Urinary bladder (tissue), 4 donors: ENCODE results near the gene KDM2B. TPM values are rescaled to one million over a fixed set of nuclear protein-coding genes. Genes with fewer than 3 reads are reported as not detected.
A peak's percentile ranks its signal among the peaks of the same experiment; 100 is the strongest.

ENCODE experiments used
- DNase-seq: peaks from one replicate; pipeline ENCODE4 v3.0.0-alpha.2; 2015; ENCODE audit errors: extremely low spot score
- H3K27ac ChIP-seq: one replicate; pipeline ENCODE4 v1.5.1; 2013; ENCODE audit warnings: low read depth, mild to moderate bottlenecking, moderate library complexity
- H3K36me3 ChIP-seq: one replicate; pipeline ENCODE4 v1.6.1; 2013; ENCODE audit warnings: mild to moderate bottlenecking, moderate library complexity; ENCODE audit not compliant: insufficient read depth
- H3K4me1 ChIP-seq: one replicate; pipeline ENCODE4 v1.6.1; 2013; ENCODE audit warnings: mild to moderate bottlenecking, moderate library complexity; ENCODE audit not compliant: insufficient read depth
- H3K4me3 ChIP-seq: one replicate; pipeline ENCODE4 v1.5.1; 2013; ENCODE audit warnings: low read depth, low read length
- WGBS: extraction: QIAGEN DNeasy Blood & Tissue Kit; methylation state at CpG from one replicate; pipeline ENCODE4 v1.1.7; 2013; 5-methylcytosine and 5-hydroxymethylcytosine counted together
- polyA plus RNA-seq: library from polyadenylated mRNA; stranded (reverse); fragments of 200-250 nt; gene quantifications from one replicate; pipeline ENCODE4 v1.2.3, GENCODE V29; 2013
- total RNA-seq: library from RNA; depleted of rRNA; stranded (reverse); fragments of >200 nt; gene quantifications from one replicate; pipeline ENCODE4 v1.2.3, GENCODE V29; 2014
- donor health status: healthy with polysubstance abuse.
- donor health status: healthy.

The KDM2B gene
- total and polyA plus RNA-seq, 2 donors: 18.7 to 23.3 TPM

DNA sequence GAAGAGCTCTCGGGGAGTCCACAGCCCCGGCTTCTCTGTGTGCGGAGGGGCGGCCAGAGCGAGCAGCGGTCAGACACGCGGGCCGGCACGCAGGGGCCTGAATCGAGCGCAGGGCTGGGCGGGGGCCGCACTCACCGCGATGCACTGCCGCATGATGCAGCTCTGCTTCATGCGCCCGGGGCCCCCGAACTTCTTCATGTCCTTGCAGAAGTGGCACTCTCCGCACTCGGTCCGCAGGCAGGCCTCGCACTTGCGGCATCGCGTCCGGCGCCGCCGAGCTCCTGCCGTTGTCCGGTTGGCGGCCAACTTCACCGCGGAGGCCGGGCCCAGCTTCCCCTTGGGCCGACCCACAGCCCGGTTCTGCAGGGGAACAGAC is 127.8 kb downstream of the KDM2B start:
- no peaks in the 10 kb centered on the region for H3K36me3 ChIP-seq
- no peaks in the 10 kb centered on the region for H3K4me1 ChIP-seq
- no peak for DNase-seq
- H3K27ac ChIP-seq: no peak overlapping the region
- WGBS: 92% methylated on average over 39 of the region's 39 CpGs
- H3K4me3 ChIP-seq: no peak overlapping the region

DNA sequence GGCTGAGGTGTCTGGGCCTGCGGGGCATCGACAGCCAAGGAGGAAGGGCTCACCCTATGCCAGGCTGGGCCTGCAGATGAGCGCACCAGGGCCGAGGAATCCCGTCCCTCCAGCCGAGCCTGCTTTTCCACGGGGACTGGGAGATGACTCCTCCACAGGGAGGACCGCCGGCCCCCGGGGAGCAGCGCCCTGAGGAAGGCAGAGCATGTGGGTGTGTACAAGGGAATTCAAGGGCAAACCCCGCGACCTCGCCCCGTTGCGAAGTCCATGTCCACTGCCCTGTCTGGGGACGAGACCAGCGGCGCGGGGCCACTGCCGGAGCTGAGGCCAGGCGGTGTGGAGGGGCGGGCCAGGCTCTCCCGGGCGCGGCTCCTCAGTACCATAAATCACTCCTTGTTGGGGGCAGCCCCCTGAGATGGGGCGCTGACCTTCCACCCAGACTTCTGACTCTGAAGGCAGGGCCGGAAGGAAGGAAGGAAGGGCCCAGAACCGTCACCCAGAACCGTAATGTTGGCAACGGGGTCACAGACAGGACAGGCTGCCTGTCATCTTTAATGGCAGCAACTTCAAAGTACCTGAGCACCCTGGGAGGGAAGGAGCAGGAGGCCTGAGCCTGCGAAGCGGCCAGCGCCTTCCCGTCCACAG is 128.4 kb downstream of the KDM2B start:
- no peaks in the 10 kb centered on the region for H3K36me3 ChIP-seq
- H3K27ac ChIP-seq: peak overlapping the region; percentile 60
- no peaks in the 10 kb centered on the region for H3K4me1 ChIP-seq
- WGBS: 66% methylated on average over 35 of the region's 35 CpGs
- no peak overlapping the region for H3K4me3 ChIP-seq
- no peak for DNase-seq

DNA sequence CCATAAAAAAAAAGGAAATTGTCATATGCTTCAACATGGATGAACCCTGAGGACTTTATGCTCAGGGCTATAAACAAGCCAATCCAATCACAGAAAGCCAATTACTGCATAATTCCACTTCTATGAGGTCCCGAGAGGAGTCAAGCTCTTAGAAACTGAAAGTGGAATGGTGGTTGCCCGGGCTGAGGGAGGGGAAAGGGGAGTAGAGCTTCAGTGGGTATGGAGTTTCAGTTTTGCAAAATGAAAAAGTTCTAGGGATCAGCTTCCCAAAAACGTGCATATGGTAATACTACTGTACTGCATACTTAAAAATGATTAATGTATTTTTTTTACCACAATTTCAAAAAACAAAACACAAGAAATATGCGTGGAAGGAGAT is 128.9 kb downstream of the KDM2B start:
- DNase-seq: no peak
- H3K36me3 ChIP-seq: no peaks in the 10 kb centered on the region
- H3K4me3 ChIP-seq: no peak overlapping the region
- 47% methylated on average over 4 of the region's 4 CpGs for WGBS
- H3K4me1 ChIP-seq: no peaks in the 10 kb centered on the region
- H3K27ac ChIP-seq: no peak overlapping the region

DNA sequence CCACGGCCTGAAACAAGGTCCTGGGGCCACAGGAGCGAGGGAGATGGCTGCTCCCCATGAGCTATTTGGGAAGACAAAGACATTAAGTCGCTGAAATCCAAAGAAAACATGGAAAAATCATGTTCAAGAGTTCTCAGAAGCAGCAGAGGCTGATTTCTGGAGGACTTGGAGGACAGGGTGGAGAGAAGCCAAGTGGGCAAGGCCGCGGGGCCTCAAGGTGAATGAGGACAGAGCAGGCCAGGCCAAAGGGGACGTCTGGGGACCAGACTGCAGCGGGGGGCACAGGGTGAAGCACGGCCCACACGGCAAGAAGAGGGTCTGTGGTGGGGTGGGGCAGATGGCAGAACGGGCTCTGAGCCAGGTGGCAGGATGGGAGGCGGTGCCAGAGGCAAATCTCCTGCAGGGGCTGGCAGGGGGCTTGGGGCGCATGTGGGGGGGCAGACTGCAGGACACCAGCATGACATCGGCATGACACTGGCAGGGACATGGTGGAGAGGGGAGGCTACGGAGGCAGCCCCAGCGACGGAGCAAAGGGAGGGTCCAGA is 132.0 kb downstream of the KDM2B start:
- H3K4me1 ChIP-seq: no peaks in the 10 kb centered on the region
- no peak overlapping the region for H3K27ac ChIP-seq
- no peak for DNase-seq
- 90% methylated on average over 16 of the region's 16 CpGs for WGBS
- H3K36me3 ChIP-seq: no peaks in the 10 kb centered on the region
- H3K4me3 ChIP-seq: no peak overlapping the region

DNA sequence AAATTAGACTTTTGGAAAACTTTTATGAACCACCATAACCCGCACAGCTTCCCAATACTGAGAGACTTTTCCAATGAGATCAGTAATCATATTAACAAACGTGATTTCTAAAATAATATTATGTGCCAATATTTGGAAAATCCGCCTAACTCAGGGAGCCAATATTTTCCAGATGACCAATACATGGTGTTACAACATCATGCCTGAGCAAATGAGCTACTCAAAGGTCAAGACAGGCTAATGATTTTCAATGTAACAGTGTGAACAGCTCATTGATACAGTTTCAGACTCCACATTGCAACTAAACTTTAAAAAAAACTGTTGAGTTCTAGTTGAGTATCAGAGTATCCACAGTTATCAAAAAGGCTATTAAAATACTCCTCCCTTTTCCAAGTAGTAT is 134.1 kb downstream of the KDM2B start:
- Histone ChIP-seq H3K36me3 (no peaks in the 10 kb centered on the region), H3K27ac (no peak overlapping the region), H3K4me1 (no peaks in the 10 kb centered on the region), H3K4me3 (no peak overlapping the region)
- no peak for DNase-seq
- 87% methylated on average over 3 of the region's 3 CpGs for WGBS

DNA sequence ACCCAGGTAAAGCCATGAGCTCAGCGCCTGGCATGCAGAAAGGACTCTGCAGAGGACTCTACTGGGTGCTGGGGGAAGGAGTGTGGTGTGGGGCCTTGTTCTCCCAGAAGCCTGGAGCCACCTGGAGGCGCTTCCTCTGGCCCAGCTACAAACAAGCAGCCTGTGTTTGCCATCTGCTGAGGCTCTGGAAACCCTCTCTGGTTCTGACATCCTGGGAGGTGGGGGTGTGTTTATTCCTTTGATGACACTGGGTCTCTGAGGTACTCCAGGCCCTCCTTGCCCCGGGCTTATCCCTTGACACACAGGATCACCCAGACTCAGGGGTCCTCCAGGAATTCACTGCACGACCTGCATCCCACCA is 136.0 kb downstream of the KDM2B start:
- Histone ChIP-seq H3K4me1 (no peaks in the 10 kb centered on the region), H3K4me3 (no peak overlapping the region), H3K36me3 (peaks cover under 1% of the 10 kb centered on the region), H3K27ac (no peak overlapping the region)
- WGBS: 85% methylated on average over 4 of the region's 4 CpGs
- no peak for DNase-seq

DNA sequence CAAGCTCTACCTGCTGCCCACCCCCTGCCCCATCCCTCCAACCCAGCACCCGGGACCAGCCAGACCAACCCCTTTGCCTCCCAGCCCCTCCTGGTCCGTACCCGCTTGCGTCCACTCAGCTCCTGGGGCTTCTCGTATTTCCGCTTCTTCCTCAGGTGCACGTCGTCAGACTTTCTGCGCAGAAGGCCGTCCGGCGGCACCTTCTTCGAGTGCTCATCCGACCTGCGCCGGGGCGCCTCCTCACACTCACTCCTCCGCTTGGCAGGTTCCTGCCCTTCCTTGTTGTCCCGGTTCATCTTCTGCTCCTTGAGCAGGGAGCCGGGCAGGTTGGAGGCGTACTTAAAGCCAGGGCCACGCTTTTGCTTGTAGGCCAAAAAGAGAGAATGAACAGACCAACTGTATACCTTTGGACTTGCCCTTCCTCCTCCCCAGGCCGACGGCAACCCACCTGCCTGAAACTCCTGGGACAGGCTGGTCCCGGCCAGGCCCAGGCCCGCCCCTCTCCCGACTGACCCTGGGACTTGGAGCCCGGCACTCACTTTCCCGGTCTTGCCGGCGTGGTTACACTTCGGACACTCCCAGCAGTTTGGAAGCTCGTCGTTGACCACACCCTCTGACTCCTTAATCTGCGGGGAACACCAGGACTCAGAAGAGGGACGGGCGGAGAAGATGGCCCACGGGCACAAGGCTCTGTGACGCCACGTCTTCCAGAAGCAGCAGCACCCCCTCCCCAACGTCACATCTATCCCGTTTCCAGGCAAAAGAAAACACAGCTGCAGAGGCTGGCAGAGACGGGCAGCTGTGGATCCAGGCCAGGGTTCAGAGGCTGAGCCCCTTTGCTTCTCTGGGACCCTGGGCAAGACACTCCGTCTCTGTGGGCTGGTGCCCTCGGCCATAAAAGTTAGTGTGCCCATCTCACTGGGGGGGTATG is 136.6 kb downstream of the KDM2B start:
- WGBS: 83% methylated on average over 45 of the region's 45 CpGs
- H3K36me3 ChIP-seq: peaks cover 2% of the 10 kb centered on the region
- no peak for DNase-seq
- no peak overlapping the region for H3K27ac ChIP-seq
- no peak overlapping the region for H3K4me3 ChIP-seq
- H3K4me1 ChIP-seq: no peaks in the 10 kb centered on the region

DNA sequence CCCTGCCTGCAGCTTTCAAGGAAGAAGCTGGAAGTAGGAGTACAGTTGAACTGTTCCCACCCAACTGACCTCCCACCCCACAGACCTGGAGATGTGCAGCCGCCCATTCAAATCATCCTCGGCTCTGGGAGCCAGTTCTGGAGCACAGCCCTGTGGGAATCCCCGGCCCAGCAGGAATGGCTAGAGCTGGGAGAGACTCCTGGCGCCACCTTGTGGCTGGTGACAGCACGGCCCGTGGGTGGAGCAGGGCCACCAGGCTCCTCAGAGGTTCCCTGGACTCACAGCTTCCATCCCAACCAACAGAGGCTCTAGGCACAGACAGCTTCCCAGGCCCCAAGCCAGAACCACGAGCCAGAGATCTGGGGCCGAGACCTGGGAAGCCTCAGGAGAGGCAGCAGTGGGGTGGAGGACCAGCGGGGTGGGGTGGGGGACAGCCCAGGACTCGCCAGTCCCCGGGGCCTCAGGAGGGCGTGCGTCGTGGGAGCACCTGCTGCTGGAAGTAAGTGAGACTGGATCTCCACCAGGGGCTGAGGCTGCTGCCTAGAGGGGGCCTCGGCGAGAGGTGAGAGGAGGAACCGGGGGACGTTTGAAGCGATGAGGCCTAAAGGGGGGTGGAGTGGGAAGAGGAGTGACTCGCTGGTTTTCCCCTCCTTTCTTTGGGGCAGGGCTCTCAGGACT is 137.5 kb downstream of the KDM2B start:
- Histone ChIP-seq H3K36me3 (peaks cover 2% of the 10 kb centered on the region), H3K4me1 (no peaks in the 10 kb centered on the region), H3K4me3 (no peak overlapping the region), H3K27ac (no peak overlapping the region)
- 52% methylated on average over 20 of the region's 20 CpGs for WGBS
- no peak for DNase-seq

DNA sequence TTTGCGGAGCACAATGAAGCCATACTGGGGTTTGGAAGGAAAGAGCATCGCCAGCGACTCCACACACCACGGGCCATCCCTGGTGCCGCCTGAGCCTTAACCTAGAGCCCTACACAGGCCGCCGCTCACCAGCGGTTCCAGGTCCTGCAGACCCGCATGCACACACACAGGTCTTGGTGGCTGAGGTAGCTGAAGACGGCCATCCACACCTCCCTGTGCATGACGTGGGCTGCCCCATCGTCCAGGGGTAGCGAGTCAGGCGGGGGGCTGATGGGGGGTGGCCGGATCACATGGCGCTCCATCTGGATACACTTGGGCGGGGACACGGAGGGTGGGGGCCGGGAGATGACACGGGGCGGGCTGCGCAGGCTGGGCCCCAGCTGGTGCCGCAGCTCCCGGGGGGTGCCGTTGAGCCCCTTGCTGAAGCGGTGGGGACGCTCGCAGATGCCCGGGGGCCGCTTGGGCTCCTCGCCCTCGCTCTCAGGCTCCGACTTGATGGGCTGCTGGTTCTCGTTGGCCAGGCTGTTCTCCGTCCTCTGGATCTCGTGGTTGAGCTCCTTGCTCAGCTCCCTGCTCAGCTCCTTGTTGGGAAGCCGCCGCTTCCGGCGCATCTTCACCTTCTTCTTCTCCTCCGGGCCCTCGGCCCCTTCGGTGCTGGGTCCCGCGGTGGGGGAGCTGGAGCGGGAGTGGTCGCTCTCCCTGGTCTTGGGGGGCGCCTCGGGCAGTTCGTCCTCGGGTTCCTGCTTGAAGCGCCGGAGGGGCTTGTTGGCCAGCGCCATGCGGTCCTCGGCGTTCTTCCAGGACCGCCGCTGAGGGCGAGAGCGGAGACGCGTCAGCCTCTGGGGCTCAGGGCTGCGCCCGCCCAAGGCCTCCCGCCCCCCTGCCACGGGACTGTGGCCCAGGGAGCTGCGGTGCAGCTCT is 138.5 kb downstream of the KDM2B start:
- Histone ChIP-seq H3K27ac (no peak overlapping the region), H3K4me1 (no peaks in the 10 kb centered on the region), H3K4me3 (no peak overlapping the region), H3K36me3 (peaks cover 2% of the 10 kb centered on the region)
- WGBS: 96% methylated on average over 68 of the region's 68 CpGs
- DNase-seq: no peak

DNA sequence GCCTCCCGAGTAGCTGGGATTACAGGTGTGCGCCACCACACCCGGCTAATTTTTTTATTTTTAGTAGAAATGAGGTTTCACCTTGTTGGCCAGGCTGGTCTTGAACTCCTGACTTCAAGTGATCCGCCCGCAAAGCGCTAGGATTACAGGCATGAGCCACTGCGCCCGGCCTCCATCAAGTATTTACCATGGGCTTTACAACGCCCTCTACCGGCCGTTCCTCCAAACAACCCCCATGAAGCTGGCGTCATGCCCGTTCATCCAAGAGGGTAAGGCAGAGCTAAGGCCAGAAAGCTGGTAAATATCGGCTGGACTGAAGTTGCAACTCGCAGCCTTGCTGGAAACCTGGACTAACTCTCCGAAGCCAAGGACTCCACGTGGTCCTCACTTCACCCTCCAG is 139.3 kb downstream of the KDM2B start:
- peaks cover 2% of the 10 kb centered on the region for H3K36me3 ChIP-seq
- no peak for DNase-seq
- H3K4me1 ChIP-seq: no peaks in the 10 kb centered on the region
- no peak overlapping the region for H3K27ac ChIP-seq
- H3K4me3 ChIP-seq: no peak overlapping the region
- 95% methylated on average over 17 of the region's 17 CpGs for WGBS

DNA sequence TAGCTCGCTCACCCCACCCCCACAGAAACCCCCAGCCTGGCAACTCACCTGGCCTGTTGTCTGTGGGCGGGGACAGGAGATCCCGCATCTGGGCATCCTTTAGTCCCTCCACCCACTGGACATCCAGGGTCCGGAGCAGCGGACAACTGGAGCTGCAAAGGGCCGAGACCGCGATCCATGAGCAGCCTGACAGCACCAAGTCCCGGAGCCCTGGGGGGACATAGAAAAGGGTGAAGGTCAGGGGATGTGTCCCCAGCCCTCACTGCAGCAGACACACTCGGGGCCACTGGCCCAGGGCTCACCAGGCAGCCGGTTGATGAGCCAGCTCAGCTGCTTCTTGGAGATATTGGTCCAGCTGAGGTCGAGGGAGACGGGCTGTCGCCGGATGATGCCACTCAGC is 140.1 kb downstream of the KDM2B start:
- Histone ChIP-seq H3K27ac (no peak overlapping the region), H3K4me1 (no peaks in the 10 kb centered on the region), H3K4me3 (no peak overlapping the region), H3K36me3 (peaks cover 2% of the 10 kb centered on the region)
- DNase-seq: no peak
- WGBS: 96% methylated on average over 15 of the region's 15 CpGs

DNA sequence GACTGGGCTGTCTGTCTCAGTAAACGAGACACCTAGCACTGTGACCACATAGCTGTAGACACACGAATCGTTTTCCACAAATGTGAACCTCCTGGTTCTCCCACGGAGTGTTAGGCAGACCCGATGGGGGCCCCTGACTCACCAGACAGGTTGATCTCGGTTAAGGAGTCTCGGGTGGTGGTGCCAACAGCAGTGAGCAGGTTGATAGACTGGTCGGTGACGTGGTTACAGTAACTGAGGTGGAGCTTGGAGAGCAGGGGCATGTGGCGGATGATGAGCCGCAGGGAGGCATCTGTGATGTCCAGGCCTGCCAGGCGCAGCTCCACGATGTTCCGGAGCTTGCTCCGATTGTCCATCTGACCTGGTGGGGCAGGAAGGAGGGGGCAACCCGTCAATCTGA is 141.1 kb downstream of the KDM2B start:
- DNase-seq: no peak
- H3K27ac ChIP-seq: no peak overlapping the region
- WGBS: 94% methylated on average over 16 of the region's 16 CpGs
- H3K36me3 ChIP-seq: peaks cover 2% of the 10 kb centered on the region
- no peak overlapping the region for H3K4me3 ChIP-seq
- no peaks in the 10 kb centered on the region for H3K4me1 ChIP-seq

DNA sequence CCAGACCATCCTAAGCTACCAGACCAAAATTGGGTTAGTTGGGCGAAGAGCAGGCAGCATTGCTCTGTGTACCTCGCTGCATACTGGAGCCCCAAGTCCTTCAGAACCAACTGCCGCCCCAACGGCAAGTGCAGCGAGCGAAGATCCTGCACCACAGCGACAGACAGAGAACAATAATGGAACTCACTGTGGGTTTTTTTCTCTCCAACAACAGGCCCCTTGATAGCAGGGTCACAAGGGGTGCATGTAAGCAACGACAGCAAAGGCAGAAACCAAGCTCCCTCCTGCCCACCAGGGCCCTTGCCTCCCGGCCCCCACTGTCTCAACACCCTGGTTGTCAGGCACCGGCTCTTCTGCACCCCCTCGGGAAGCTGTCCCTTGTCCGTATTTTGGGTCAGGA is 141.9 kb downstream of the KDM2B start:
- H3K4me1 ChIP-seq: no peaks in the 10 kb centered on the region
- H3K36me3 ChIP-seq: peaks cover 2% of the 10 kb centered on the region
- H3K4me3 ChIP-seq: no peak overlapping the region
- no peak overlapping the region for H3K27ac ChIP-seq
- DNase-seq: no peak
- WGBS: 94% methylated on average over 12 of the region's 12 CpGs
